ENCODE results near the gene ST8SIA2. TPM values are rescaled to one million over a fixed set of nuclear protein-coding genes. Genes with fewer than 3 reads are reported as not detected.

Gene ST8SIA2, protein sequence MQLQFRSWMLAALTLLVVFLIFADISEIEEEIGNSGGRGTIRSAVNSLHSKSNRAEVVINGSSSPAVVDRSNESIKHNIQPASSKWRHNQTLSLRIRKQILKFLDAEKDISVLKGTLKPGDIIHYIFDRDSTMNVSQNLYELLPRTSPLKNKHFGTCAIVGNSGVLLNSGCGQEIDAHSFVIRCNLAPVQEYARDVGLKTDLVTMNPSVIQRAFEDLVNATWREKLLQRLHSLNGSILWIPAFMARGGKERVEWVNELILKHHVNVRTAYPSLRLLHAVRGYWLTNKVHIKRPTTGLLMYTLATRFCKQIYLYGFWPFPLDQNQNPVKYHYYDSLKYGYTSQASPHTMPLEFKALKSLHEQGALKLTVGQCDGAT
- 1 to 10 TPM; 4.9 to 6.9 (median 5.9) TPM for polyA plus RNA-seq (ENCODE audit: insufficient read length in 4 of 4)

DNA sequence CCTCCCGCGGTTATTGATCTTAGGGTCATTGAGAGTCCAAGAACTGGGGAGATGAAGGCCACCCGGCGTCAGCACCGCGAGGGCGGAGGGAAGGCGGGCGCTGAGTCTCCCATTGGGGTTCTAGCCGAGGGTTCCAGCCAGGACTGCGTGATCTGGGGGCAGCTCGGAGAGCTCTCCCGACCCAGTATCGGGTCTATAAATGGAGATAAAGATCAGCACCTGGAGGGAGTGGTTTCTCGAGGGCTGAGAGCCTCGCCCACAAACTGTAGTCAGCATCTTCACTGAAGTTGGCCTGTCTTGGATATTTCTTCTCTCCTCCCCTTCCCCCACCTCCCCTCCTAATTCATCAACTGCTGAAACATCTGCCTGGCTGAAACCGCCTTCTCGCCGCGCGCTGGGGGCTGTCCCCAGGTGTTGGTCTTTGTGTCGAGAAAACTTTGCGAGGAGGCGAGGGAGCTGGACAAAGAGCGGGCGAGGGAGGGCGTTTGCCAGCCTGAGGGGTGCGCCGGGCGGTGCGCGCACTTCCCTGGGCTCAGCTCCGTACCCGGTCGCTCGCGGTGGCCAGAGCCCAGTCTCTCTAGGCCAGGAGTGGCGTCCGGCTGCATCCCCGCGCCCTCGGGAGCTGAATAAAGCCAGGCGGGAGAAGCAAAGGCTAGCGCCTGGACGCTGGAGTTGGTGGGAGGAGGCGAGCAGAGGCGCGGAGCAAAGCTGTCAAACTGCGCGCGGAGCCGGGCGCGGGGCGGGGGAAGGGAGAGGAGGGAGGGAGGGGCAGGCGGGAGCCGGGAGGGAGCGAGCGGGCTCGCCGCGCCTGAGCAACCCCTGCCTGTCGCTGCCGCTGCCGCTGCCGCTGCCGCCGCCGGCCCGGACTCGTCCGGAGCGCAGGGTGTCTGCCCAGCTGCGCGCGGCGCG lies at the start of gene ST8SIA2:
ST8SIA2 (plus strand) TSS at position 811 of the 909 bp plus-strand sequence. CDS start 184 bp downstream, outside the sequence.
- DNase-seq (ENCODE audit: low read depth in 4 of 4, low spot score in 3 of 4) = peak in 1 of 4 donors; percentile 58

DNA sequence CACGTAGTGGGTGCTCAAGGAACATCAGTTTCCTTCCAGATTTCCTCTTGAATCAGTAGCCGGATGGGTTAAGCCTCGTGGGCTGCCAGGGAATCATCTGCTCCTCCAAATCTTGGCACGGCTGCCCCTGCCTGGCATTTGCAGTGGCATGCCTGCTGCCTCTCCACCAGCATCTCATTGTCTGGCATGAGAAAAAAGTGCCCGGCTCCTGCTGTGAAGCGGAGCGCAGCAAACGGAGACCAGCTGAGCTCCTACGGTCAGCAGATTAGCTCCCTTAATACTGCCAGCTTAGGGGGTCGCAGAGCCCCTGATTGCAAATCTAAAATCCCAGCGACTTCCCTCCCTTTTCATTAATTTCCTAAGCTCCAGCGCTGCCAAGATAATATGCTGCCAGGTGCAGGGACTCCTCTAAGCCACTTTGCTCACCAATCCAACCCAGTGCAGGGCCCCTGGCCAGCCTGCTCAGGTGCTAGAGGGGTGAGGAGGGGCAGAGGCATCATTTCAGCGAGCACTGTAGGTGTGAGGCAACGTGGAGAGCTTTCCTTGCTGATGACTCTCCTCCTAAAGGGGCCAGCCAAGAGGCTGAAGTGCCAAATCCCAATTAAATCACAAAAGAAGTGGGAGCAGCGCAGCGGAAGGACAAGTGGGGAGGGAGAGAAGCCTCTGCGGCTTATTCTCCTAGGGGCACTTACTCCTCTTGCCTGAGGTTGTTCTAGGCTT lies 49.6 kb upstream of the ST8SIA2 start:
- DNase-seq (ENCODE audit: low read depth in 4 of 4, low spot score in 3 of 4) = no peak

DNA sequence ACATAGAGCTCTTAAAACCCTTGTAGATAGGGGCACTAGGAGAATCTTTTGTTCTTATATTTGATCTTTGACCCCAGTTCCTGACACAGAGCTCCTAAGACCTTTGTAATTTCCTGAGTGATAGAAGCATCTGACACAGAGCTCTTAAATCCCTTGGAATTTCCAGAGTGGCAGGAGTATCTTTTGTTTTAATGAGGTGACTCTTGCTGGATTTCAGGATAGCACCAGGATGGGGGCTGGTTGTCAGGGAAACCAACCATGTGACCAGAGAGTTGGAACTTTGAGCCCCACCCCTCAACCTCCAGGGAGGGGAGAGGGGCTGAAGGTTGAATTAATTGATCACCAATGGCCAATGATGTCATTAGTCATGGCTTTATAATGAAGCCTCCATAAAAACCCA lies 47.6 kb upstream of the ST8SIA2 start:
- no peak for DNase-seq (ENCODE audit: low read depth in 4 of 4, low spot score in 3 of 4)

DNA sequence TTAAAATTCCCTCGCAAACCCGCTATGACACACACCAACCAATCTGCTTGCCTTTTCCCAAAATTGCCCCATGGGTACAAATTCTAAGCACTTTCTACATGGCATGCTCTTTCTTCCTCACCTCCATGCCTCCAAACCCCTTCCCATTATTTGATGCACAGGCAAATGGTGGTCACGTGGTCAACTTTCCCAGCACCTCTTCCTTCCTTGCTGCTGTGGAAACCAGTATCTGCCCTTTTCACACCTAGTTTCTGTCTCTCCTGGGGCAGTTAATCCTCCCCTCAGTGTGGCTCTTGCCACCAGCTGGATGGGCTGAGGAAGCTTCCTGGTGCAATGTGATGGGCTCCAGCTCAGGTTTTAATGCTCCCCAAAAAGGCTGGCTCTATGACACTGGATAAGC lies 38.4 kb upstream of the ST8SIA2 start:
- no peak for DNase-seq (ENCODE audit: low read depth in 4 of 4, low spot score in 3 of 4)

GRCh38 chr15:92361321-92362000 lies 32.2 kb upstream of the ST8SIA2 start:
- no peak for DNase-seq (ENCODE audit: low read depth in 4 of 4, low spot score in 3 of 4)

- no peak for DNase-seq (ENCODE audit: low read depth in 4 of 4, low spot score in 3 of 4)
Measured at GRCh38 chr15:92362001-92362350, 31.7 kb upstream of the ST8SIA2 start.

DNA sequence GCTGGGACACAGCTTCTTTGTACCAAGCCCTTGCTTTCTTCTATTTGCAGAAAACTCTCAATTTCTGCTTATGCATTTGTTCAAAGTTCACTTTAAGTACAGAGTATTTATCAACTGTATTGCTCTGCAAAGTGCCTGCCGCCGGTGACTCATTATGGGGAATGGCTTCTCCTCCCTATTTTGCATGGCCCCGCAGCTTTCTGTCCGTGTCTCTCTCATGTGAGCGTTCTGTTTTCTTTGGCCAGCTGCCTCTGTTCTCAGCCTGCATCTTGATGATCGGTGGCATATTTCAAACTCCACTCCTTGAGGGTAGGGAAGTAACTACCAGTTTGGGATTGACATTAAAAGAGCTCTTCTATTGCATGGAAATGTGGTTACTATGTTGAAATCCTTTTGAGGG lies 28.6 kb upstream of the ST8SIA2 start:
- DNase-seq (ENCODE audit: low read depth in 4 of 4, low spot score in 3 of 4) = no peak

DNA sequence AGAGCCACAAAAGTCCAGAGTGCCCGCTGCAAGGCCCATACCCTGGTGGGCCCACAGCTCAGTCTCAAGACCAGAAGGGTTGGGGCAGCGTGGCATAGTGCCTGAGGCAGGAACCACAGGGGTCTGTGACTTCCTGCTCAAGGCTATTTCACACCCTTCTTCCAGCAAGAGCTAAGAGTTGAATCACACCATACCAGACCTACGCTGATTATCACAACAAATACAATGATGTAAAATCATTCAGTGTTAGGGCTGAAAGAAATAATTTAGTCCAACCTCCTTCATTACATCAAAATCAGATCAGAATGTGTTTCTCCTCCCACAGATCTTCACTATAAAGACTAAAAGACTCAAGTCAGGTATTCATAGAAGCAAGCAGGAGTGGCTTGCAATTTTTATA lies 27.8 kb upstream of the ST8SIA2 start:
- no peak for DNase-seq (ENCODE audit: low read depth in 4 of 4, low spot score in 3 of 4)

GRCh38 chr15:92366381-92366780 lies 27.3 kb upstream of the ST8SIA2 start:
- DNase-seq (ENCODE audit: low read depth in 4 of 4, low spot score in 3 of 4) = no peak

DNA sequence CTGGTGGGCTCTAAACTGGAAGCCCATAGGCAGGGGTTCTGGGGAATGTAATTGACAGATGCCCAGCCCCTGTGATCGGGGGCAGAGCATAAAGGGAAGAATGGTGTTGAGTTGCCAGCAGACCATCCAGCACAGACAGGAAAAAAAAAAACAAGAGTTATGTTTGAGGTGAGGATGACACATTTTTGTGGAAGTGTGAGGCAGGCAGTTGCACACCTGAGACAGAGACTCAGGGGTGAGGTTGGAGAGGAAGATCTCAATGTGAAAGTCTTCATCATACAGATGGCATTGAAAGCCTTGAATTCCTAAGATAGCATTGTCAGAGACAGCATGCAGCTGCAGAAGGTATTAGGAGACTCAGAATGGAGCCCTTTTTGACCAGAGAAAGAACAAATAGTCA lies 18.6 kb upstream of the ST8SIA2 start:
- DNase-seq (ENCODE audit: low read depth in 4 of 4, low spot score in 3 of 4) = no peak

DNA sequence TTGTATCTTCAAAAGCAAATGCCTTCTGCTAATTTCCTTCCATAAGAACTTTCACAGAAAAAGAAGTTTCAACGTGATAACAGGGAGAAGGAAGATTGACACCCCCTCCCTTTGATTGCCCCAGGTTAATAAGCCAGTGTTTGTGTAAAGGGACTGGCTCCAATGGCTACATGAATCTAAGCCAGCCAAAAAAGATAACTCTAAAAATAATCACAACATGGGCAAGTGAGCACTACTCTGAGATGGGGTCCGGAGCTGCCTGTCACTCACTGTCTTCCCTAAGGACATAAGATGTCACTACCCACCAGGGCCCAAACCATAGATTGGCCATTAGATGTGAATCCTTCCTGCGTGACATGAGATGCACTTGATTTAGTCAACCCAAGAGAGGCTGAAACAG lies 17.6 kb upstream of the ST8SIA2 start:
- DNase-seq (ENCODE audit: low read depth in 4 of 4, low spot score in 3 of 4) = no peak

DNA sequence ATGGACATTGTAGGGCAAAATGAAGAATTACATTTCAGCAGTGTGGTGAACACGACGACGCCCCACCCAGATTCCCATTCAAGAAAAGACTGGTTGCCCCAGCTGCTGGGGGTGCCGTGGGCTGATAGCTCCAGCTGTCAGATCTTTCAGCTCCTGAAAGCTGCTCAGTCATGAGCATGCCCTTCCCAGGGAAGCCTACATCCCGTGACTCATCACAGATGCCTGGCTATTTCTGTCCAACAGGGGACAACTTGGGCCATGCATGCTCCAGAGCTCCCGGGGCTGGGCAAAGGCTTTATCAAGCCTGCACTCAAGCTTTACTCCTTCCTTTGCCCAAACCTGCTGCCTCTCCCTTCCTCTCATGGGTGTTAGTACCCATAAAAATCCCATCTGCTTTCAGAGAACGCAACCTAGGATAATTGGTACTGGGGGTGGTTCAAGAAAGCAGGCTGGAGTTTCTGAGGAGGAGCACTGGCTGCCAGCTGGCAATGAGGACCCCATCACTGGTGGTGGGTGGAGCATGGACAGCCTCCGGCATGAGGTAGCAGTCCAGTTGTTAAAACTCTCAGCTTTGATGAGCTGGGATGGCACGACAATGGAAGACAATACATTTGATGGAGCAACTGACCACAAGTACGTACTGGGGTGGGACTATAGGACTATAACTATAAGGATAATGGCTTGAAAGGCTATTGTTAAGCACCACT lies 16.4 kb upstream of the ST8SIA2 start:
- DNase-seq (ENCODE audit: low read depth in 4 of 4, low spot score in 3 of 4) = no peak

DNA sequence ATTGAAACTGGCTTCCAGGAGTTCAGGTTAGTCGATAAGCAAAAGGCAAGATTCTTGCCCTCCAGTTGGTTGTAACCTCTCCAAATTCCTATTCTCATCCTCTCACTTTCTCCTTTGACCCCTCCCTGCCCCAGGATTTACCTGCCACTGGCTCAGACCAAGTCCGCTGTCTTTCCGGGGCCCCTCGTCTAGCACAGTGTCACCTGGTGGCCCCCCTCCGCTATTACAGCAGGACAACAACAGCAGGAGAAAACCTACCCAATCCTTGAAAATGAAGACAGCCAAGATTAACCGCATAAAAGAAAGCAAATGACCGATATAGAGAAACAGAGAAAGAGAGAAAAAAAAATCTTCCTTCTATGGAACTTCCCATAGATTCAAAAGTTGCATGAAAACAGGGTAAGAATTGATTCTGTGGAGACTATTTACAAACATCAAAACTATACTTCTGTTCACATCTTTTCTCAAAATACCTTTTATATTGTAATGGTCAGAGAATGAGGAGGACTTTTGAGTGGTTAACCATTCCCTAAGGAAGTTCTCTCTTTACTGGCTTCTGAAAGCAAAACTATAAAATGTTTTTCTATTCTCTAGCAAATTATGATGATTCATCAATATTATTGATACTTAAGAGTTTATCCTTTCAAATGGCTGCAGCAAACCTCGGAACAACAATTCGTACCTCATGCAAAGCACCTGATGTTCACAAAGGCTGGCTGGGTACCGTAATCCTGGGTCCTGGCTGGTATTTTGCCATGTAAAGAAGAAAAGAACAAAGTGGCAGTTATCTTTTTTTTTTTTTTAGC lies 10.0 kb upstream of the ST8SIA2 start:
- no peak for DNase-seq (ENCODE audit: low read depth in 4 of 4, low spot score in 3 of 4)

DNA sequence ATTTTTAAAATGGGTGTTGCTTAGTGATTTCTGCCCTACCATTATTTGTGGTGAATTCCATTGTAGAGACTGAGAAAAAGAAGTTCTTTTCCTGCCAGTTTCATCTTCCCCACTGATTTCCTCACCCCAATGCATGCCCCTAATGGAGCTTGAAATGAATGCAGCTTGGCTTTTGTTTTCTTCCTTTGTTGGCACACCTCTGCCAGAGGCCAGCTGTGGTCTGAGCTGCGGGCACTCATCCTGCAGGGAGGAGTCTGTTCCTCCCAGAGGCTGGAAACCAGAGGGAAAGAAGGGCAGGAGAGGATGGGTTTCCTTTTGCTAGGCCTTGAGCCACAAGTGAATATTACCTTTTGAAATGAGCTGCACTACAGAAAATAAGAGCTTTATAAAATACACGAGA lies 9.3 kb upstream of the ST8SIA2 start:
- DNase-seq (ENCODE audit: low read depth in 4 of 4, low spot score in 3 of 4) = no peak

- DNase-seq (ENCODE audit: low read depth in 4 of 4, low spot score in 3 of 4) = no peak
Measured at GRCh38 chr15:92385096-92385495, 8.6 kb upstream of the ST8SIA2 start.

- DNase-seq (ENCODE audit: low read depth in 4 of 4, low spot score in 3 of 4) = no peak
Measured at GRCh38 chr15:92391640-92392039, 2.0 kb upstream of the ST8SIA2 start.

GRCh38 chr15:92392462-92392861 lies 1.2 kb upstream of the ST8SIA2 start:
- DNase-seq (ENCODE audit: low read depth in 4 of 4, low spot score in 3 of 4) = no peak

DNA sequence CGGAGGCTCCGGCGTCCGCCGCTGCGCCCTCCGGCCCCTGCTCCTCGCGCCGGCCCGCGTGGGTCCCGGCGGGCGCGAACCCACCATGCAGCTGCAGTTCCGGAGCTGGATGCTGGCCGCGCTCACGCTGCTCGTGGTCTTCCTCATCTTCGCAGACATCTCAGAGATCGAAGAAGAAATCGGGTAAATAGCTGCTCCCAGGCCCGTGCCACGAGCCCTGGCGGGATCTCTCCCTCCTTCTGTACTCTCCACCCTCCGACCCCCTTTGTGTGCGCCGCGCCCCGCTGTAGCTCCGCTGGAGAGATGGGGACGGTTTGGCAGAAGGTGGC lies 263 bp downstream of the ST8SIA2 start:
- peak in 1 of 4 donors; percentile 20 for DNase-seq (ENCODE audit: low read depth in 4 of 4, low spot score in 3 of 4)

Data from left renal pelvis (tissue), 4 donors.